AG09319 (cell line): ENCODE measurements around the gene TPST1.

Source experiments
- DNase-seq: peaks from one replicate; pipeline ENCODE4 v3.0.0-alpha.2; 2010; ENCODE audit warnings: low read depth; ENCODE audit errors: extremely low read depth
- TF ChIP-seq, protein P1 (sequence below): IDR thresholded peaks from 2 replicates; pipeline ENCODE4 v1.5.1; 2011; ENCODE audit warnings: low read depth, mild to moderate bottlenecking, inconsistent platforms, low read length, moderate library complexity

The TPST1 gene

DNA sequence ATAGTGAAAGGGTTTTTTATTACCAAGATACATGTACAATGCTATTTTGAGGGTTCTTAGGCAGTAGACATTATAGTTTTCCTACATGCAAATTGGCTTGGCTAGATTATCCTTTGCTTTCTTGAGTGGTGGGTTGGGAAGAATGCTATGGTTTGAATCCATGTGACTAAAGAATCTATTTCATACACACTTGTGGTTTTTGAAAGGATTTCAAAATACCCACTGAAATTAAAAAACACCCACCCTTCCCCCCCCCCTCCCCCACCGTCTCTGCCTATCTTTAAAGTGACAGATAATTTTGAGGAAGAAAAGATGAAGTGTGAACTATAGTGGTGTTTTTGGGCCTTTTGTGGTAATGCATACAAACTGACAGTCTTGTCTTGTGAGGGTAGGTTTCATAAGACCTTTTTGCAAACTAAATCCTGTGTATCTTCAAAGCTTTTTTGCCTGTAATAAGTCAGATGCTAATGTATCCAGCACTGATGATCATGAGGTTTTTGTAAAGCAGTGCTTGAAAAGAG, 90.9 kb downstream of the TPST1 start:
- TF ChIP-seq, protein P1, sequence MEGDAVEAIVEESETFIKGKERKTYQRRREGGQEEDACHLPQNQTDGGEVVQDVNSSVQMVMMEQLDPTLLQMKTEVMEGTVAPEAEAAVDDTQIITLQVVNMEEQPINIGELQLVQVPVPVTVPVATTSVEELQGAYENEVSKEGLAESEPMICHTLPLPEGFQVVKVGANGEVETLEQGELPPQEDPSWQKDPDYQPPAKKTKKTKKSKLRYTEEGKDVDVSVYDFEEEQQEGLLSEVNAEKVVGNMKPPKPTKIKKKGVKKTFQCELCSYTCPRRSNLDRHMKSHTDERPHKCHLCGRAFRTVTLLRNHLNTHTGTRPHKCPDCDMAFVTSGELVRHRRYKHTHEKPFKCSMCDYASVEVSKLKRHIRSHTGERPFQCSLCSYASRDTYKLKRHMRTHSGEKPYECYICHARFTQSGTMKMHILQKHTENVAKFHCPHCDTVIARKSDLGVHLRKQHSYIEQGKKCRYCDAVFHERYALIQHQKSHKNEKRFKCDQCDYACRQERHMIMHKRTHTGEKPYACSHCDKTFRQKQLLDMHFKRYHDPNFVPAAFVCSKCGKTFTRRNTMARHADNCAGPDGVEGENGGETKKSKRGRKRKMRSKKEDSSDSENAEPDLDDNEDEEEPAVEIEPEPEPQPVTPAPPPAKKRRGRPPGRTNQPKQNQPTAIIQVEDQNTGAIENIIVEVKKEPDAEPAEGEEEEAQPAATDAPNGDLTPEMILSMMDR: no peak
- DNase-seq: peak; percentile 54

DNA sequence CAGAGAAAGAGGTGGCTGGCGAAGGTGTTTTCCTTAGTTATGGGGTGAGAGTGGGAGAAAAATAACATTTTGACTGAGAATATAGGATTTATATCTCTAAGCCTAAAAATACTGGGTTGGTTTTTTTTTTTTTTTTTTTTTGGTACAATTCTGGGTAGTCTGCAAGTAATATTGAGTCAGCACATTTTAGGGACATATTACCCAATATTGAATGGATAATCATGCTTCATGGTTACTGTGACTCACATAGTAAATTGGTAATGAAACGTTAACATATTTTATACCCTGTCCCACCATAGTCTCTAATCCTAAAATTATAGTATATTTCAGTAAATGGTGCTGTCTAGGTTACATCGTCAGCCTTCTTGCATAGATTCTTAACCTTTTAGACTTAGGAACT, 91.4 kb downstream of the TPST1 start:
- TF ChIP-seq, protein P1: no peak

DNA sequence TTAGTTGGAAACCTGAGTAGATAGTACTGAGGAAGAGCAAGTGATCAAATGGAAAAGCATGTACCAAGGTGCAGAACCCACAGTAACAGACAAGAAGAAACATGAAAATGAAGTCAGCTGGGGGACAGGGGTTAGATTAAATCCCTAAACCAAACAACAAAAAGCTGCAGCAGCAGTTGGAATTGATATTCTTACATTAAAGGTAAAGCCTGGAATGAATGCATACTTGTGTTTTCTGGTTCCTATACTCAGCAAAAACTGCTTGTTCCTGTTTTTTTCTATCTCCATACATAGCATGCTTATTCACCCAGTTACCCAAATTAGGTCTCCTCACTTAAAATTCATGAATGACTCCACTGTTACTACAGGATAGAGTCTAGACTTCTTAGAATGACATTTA, 92.4 kb downstream of the TPST1 start:
- DNase-seq: no peak
- TF ChIP-seq, protein P1: no peak

More for the DNA sequence above, 91.4 kb downstream of the TPST1 start:
- no peak for DNase-seq

DNA sequence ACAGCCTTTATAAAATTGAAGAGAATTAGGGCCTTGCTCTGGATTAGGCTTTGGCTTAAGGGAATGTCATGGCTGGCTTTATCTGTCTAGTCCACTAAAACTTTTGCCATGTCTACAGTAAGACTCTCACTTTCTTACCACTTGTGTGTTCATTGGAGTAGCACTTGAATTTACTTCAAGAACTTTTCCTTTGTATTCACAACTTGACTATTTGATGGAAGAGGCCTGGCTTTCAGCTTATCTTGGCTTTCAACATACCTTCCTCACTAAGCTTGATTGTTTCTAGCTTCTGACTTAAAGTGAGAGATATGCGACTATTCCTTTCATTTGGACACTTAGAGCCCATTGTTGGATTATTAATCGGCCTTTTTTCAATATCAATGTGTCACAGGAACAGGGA, 96.1 kb downstream of the TPST1 start:
- DNase-seq: no peak
- TF ChIP-seq, protein P1: no peak

DNA sequence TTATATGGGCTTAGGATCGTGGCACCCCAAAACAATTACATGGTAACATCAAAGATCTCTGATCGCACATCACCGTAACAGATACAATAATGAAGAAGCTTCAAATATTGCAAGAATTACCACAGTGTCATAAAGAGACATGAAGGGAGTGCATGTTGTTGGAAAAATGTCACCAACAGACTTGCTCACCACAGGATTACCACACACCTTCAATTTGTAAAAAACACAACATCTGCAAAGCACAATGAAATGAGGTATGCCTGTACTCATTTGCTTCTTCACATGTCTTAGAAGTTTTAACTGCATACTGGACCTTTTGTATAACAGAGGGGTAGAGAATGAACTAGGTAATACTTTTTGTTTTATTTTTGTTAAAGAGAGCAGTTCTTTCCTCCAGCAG, 96.6 kb downstream of the TPST1 start:
- TF ChIP-seq, protein P1: no peak

DNA sequence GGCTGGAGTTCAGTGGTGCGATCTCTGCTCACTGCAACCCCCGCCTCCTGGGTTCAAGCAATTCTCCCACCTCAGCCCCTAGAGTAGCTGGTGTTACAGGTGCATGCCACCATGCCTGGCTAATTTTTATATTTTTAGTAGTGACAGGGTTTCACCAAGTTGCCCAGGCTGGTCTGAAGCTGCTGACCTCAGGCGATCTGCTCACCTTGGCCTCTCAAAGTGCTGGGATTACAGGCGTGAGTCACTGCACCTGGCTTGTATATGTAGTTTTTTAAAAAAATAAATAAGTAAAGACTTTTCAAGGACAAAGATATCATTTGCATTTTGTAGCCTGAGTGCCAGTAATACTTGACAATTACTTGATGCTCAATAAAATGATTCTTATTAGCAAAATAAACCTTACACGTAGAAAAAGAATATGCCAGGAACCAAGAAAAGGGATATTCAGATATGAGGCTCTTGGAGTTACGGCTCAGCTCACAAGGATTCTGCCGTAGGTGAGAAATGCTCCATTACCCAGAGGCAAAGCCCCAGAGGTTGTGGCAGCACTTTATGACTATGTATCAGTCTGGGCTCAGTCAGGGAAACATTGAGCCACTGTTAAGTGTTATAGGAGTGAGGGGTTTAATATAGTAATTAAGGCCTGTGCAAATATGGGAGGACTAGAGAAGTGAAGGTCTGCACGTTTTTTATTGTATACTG, 98.5 kb downstream of the TPST1 start:
- no peak for DNase-seq

More for the DNA sequence above, 96.6 kb downstream of the TPST1 start:
- DNase-seq: no peak

DNA sequence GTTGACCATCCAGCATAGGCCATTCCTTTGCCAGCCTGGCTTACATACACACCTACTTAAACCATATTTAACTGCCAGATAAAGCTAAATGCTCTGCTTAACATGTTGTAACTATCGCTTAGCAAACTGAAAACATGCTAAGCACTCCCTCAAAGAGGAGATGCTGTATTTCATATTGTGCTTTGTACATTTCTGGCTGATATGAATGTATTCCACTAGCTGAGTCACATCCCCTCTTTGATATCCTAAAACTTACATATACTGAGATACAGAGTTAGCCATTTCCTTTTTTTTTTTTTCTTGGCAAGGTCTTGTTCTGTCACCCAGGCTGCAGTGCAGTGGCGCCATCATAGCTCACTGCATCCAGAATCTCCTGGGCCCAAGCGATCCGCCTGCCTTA, 99.4 kb downstream of the TPST1 start:
- TF ChIP-seq, protein P1: no peak
- no peak for DNase-seq

More for the DNA sequence above, 98.5 kb downstream of the TPST1 start:
- TF ChIP-seq, protein P1: no peak
